Ovary (tissue), 3 donors: ENCODE measurements around the gene ARID1B.
A peak's percentile ranks its signal among the peaks of the same experiment; 100 is the strongest.

Experiments used
- CTCF ChIP-seq, 3 donors: fragments of 450-650 bp in 2 of 3; fragments of 200-600 bp in 1 of 3; IDR thresholded peaks; one replicate each; pipeline versions ENCODE4 v1.5.1 to v1.8.0; 2016 to 2022; ENCODE audit warnings: antibody characterized with exemption in 3 of 3, mild to moderate bottlenecking in 1 of 3
- EP300 ChIP-seq: sonication (generic); formaldehyde crosslinking; IDR thresholded peaks from one replicate; pipeline ENCODE4 v1.6.1; 2017; ENCODE audit warnings: antibody characterized with exemption
- donor health status: DM: no; HTN: no; CAD: no.

- TF ChIP-seq CTCF (IDR thresholded peaks at IDR 0.05) = peak in 2 of 3 donors; percentile 44 to 57
- no peak for TF ChIP-seq EP300
Measured at GRCh38 chr6:157021344-157021992, 244.3 kb downstream of the ARID1B start.
